ENCODE results near the gene TENM3. TPM values are rescaled to one million over a fixed set of nuclear protein-coding genes. Genes with fewer than 3 reads are reported as not detected.
"Not testable (repeated sequence)": the region's sequence is repeated elsewhere in the genome, so short reads cannot be mapped to it uniquely, and the experiment has no call there.

TENM3 gene
- total and polyA plus RNA-seq, 2 donors: 2.8 to 26.6 TPM

- Histone ChIP-seq H3K27ac (ENCODE audit: low read depth) (no peak overlapping the region), H3K4me1 (ENCODE audit: insufficient read depth) (no peaks in the 10 kb centered on the region), H3K4me3 (ENCODE audit: low read depth, low read length) (no peak overlapping the region), H3K36me3 (ENCODE audit: insufficient read depth) (no peaks in the 10 kb centered on the region)
- WGBS: 80% methylated on average over 11 of the region's 11 CpGs
- no peak for DNase-seq (ENCODE audit: extremely low spot score)
These were observed 8.0 kb upstream of the TENM3 start for GRCh38 chr4:182235021-182235795.

DNA sequence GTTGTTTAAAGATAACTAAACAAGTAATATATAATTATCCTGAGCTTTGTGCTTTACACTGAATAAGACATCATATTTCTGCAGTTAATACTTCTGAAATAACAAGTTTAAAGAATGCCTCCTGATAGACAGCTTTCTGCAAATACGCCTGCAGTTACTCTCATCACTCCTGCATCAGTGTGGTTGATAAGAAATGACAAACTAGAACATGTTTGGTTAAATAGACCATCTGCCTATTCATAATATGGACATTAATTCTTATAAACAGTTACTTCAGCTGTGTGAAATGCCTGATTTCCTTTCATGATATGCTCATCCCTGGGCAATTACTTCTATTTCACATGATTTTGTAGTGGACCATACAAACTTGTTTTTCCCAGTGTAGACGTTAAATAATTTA, 7.0 kb upstream of the TENM3 start:
- no peak overlapping the region for H3K27ac ChIP-seq (ENCODE audit: low read depth)

GRCh38 chr4:182237010-182237409, 6.2 kb upstream of the TENM3 start:
- WGBS: 89% methylated on average over 6 of the region's 6 CpGs
- H3K27ac ChIP-seq (ENCODE audit: low read depth); DNase-seq (ENCODE audit: extremely low spot score); H3K4me1 ChIP-seq (ENCODE audit: insufficient read depth); H3K4me3 ChIP-seq (ENCODE audit: low read depth, low read length); H3K36me3 ChIP-seq (ENCODE audit: insufficient read depth): not testable (repeated sequence)

More for the DNA sequence above, 7.0 kb upstream of the TENM3 start:
- DNase-seq (ENCODE audit: extremely low spot score): no peak
- 53% methylated on average over 2 of the region's 2 CpGs for WGBS
- no peaks in the 10 kb centered on the region for H3K4me1 ChIP-seq (ENCODE audit: insufficient read depth)
- H3K36me3 ChIP-seq (ENCODE audit: insufficient read depth): no peaks in the 10 kb centered on the region
- no peak overlapping the region for H3K4me3 ChIP-seq (ENCODE audit: low read depth, low read length)

GRCh38 chr4:182238355-182238931, 4.8 kb upstream of the TENM3 start:
- 75% methylated on average over 9 of the region's 9 CpGs for WGBS
- Histone ChIP-seq H3K36me3 (ENCODE audit: insufficient read depth) (no peaks in the 10 kb centered on the region), H3K4me1 (ENCODE audit: insufficient read depth) (no peaks in the 10 kb centered on the region), H3K27ac (ENCODE audit: low read depth) (no peak overlapping the region), H3K4me3 (ENCODE audit: low read depth, low read length) (no peak overlapping the region)
- DNase-seq (ENCODE audit: extremely low spot score): no peak

DNA sequence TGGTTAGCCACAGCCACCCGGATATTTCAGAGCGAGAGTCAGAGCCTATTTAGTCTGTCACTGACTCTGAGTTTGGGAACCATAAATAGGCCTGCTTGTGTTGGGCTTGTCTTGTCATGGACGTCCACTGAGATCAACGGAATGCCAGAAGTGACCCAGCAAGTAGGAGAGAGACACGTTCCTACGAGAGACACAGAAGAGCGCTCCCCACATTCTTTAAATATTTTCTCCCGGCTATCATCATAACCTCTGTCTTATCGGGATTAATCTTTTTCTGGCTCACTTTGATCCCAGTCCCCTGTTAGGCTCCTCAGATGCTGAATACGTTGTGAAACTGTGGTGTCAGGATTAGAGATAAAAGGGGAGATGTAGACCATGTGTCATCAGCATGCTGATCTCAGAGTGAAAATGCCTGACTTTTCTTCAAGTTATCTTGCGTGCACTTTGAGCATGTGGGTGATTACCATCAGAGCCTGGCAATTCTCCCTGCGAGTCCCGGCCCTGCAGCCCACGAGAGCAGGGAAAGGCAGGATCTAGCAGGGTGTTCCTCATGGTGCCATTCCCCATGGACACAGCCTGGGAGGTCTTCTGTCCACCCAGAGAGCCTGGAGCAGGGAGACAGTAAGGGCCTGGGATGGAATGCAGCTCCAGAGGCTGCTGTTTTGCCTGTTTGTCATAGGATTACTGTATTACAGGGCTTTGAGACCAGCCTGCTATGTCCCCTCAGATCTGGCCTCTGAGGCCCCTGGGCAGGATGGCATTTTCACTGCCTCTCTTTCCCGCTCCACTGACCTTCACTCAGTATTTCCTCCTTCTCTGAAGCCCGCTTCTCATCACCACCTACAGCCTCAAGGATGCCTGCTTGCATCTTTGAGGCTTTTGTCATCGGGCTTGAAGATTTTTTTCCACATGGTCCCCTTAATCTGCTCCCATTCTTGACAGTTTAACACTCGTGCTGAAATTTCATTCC, 2.8 kb upstream of the TENM3 start:
- H3K36me3 ChIP-seq (ENCODE audit: insufficient read depth): no peaks in the 10 kb centered on the region
- 27% methylated on average over 18 of the region's 18 CpGs for WGBS

GRCh38 chr4:182242260-182242659, 942 bp upstream of the TENM3 start:
- DNase-seq (ENCODE audit: extremely low spot score); H3K4me1 ChIP-seq (ENCODE audit: insufficient read depth); H3K27ac ChIP-seq (ENCODE audit: low read depth); H3K36me3 ChIP-seq (ENCODE audit: insufficient read depth); H3K4me3 ChIP-seq (ENCODE audit: low read depth, low read length): not testable (repeated sequence)
- WGBS: 96% methylated on average over 4 of the region's 4 CpGs

More for the DNA sequence above, 2.8 kb upstream of the TENM3 start:
- DNase-seq (ENCODE audit: extremely low spot score): no peak
- H3K4me1 ChIP-seq (ENCODE audit: insufficient read depth): no peaks in the 10 kb centered on the region
- H3K4me3 ChIP-seq (ENCODE audit: low read depth, low read length): no peak overlapping the region
- H3K27ac ChIP-seq (ENCODE audit: low read depth): no peak overlapping the region

DNA sequence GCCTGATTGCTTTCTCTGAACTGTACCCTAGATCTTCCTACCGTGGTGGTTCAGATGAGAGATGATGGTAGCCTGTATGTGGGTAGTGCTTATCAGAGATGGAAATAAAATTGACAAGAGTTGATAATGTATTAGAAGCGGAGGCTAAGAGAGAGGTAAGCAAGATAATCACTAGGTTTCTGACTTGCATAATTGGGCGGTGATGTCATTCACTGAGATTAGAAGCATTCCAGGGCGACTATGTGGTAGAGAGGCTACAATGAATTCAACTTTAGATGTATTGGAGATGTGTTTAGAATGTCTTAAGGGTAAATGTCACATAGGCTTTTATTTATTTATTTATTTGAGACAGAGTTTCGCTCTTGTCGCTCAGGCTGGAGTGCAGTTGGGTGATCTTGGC, 415 bp upstream of the TENM3 start:
- 90% methylated on average over 6 of the region's 6 CpGs for WGBS
- Histone ChIP-seq H3K4me3 (ENCODE audit: low read depth, low read length) (no peak overlapping the region), H3K4me1 (ENCODE audit: insufficient read depth) (no peaks in the 10 kb centered on the region), H3K27ac (ENCODE audit: low read depth) (no peak overlapping the region), H3K36me3 (ENCODE audit: insufficient read depth) (no peaks in the 10 kb centered on the region)
- no peak for DNase-seq (ENCODE audit: extremely low spot score)

DNA sequence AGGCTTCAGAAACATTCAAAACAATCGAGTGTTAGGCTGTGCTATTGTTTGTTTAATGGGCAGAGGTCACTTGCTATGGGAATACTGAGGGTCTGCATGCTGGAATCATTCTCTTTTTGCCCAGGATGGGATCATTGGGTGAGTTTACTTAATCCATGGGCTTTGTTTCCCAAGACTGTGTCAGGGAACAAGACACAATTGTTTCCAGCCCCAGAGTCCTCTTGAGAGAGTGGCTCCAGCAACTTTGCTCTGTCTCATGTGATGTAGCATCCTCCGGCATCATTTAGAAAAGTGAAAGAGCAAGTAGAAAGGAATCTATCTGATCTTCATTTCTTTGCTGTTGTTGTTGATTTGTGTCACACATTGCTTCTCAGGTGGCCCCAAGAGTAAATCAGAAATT, 1.8 kb downstream of the TENM3 start:
- 55% methylated on average over 2 of the region's 2 CpGs for WGBS
- H3K4me1 ChIP-seq (ENCODE audit: insufficient read depth): no peaks in the 10 kb centered on the region
- no peaks in the 10 kb centered on the region for H3K36me3 ChIP-seq (ENCODE audit: insufficient read depth)
- no peak overlapping the region for H3K4me3 ChIP-seq (ENCODE audit: low read depth, low read length)
- no peak for DNase-seq (ENCODE audit: extremely low spot score)
- H3K27ac ChIP-seq (ENCODE audit: low read depth): no peak overlapping the region

DNA sequence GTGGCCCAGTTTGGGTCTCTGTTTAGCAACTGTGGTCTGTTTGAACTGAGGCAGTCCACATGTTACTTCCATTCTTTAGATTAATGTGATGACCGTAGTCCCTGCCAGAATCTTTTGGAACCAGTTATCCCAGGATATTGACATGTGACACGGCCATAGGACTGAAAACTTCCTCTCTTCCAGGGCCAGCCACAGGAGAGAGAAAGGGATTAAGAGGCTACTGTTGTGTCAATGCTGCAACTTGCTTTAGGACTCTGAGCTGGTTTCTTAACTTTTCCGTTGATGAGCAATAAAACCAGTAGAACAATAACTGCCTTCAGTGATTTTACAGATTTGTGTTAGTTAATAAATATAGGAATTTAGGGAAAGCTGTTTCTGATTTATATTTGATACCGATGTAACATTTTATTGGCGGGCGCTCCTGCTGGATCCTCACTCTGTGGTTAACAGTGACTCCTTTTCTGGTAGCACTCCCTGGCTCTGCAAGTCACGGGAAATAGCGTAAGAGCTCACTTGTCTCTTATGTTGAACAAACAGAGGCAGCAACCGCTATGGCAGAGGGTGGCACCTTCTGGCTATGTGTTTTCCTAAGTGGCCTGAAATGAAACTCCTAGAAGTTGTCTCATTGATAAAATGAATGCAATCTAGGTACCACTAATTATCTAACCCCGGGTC, 2.5 kb downstream of the TENM3 start:
- no peak overlapping the region for H3K27ac ChIP-seq (ENCODE audit: low read depth)
- H3K4me3 ChIP-seq (ENCODE audit: low read depth, low read length): no peak overlapping the region
- H3K4me1 ChIP-seq (ENCODE audit: insufficient read depth): no peaks in the 10 kb centered on the region
- WGBS: 64% methylated on average over 10 of the region's 10 CpGs
- DNase-seq (ENCODE audit: extremely low spot score): no peak
- no peaks in the 10 kb centered on the region for H3K36me3 ChIP-seq (ENCODE audit: insufficient read depth)

- H3K4me1 ChIP-seq (ENCODE audit: insufficient read depth): no peaks in the 10 kb centered on the region
- 33% methylated on average over 27 of the region's 27 CpGs for WGBS
- H3K4me3 ChIP-seq (ENCODE audit: low read depth, low read length): no peak overlapping the region
- DNase-seq (ENCODE audit: extremely low spot score): no peak
- no peaks in the 10 kb centered on the region for H3K36me3 ChIP-seq (ENCODE audit: insufficient read depth)
- no peak overlapping the region for H3K27ac ChIP-seq (ENCODE audit: low read depth)
These were observed 3.4 kb downstream of the TENM3 start for GRCh38 chr4:182246401-182247205.

- 78% methylated on average over 3 of the region's 3 CpGs for WGBS
- H3K36me3 ChIP-seq (ENCODE audit: insufficient read depth): no peaks in the 10 kb centered on the region
- no peak overlapping the region for H3K4me3 ChIP-seq (ENCODE audit: low read depth, low read length)
- H3K27ac ChIP-seq (ENCODE audit: low read depth): no peak overlapping the region
- DNase-seq (ENCODE audit: extremely low spot score): no peak
- no peaks in the 10 kb centered on the region for H3K4me1 ChIP-seq (ENCODE audit: insufficient read depth)
These were observed 5.1 kb downstream of the TENM3 start for GRCh38 chr4:182248295-182248694.

DNA sequence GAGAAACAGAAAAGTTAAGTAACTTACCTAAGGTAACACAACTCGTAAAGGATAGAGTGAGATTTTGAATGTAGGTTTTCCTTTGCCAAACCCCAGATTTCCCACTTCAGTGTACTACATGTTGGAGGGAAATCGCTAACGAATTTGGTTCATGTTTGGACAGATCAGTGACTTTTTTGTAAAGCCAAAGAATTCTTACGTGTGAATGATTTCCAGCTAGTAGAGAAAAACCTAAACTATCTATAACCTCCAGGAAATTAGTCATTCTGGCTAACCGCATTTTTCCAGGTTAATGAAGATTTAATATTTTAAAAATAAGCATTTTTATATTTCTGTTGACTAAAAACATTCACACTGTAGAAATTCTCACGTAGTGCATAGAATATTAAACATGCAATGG, 7.2 kb downstream of the TENM3 start:
- no peak overlapping the region for H3K4me3 ChIP-seq (ENCODE audit: low read depth, low read length)
- H3K36me3 ChIP-seq (ENCODE audit: insufficient read depth): no peaks in the 10 kb centered on the region
- no peak overlapping the region for H3K27ac ChIP-seq (ENCODE audit: low read depth)
- no peaks in the 10 kb centered on the region for H3K4me1 ChIP-seq (ENCODE audit: insufficient read depth)
- 93% methylated on average over 6 of the region's 6 CpGs for WGBS
- DNase-seq (ENCODE audit: extremely low spot score): no peak

DNA sequence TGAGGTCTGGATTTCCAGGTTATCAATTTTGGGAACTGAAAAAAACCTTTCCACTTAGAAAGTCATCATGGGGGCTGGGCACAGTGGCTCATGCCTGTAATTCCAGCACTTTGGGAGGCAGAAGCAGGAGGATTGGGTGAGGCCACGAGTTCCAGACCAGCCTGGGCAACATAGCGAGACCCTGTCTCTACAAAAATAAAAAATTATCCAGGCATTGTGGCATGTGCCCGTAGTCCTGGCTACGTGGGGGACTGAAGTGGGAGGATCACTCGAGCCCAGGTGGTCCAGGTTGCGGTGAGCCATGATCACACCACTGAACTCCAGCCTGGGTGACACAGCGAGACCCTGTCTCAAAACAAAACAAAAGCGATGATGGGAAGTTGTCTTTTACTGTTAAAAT, 7.9 kb downstream of the TENM3 start:
- DNase-seq (ENCODE audit: extremely low spot score): no peak
- Histone ChIP-seq H3K36me3 (ENCODE audit: insufficient read depth) (no peaks in the 10 kb centered on the region), H3K4me3 (ENCODE audit: low read depth, low read length) (no peak overlapping the region), H3K27ac (ENCODE audit: low read depth) (no peak overlapping the region), H3K4me1 (ENCODE audit: insufficient read depth) (no peaks in the 10 kb centered on the region)
- 95% methylated on average over 8 of the region's 8 CpGs for WGBS

Measured in urinary bladder (tissue), 4 donors.